HepG2 (cell line): ENCODE data around the gene ATG9A. TPM values are rescaled to one million over a fixed set of nuclear protein-coding genes. Genes with fewer than 3 reads are reported as not detected.

Experiments
- ARNT2 ChIP-seq: sonication (generic); formaldehyde crosslinking; IDR thresholded peaks from 2 replicates; pipeline ENCODE4 v1.8.0; 2022; ENCODE audit warnings: mild to moderate bottlenecking, low read depth, missing genetic modification reagents, moderate library complexity
- FIP1L1 ChIP-seq: fragments of 200-400 bp; formaldehyde crosslinking; IDR thresholded peaks from 2 replicates; pipeline ENCODE4 v1.6.1; 2018; ENCODE audit warnings: low read depth, mild to moderate bottlenecking, low read length, moderate library complexity, borderline replicate concordance; ENCODE audit not compliant: insufficient read depth
- GATAD1 ChIP-seq: IDR thresholded peaks from 2 replicates; pipeline ENCODE4 v1.6.1; 2016; ENCODE audit warnings: missing genetic modification reagents, missing compliant biosample characterization
- MAZ ChIP-seq, 2 experiments: sonication (generic) in 1 of 2; formaldehyde crosslinking in 1 of 2; IDR thresholded peaks; 2 replicates each; pipeline versions ENCODE4 v1.5.0 to v1.6.1; 2012 to 2020; ENCODE audit warnings: low read depth in 2 of 2, mild to moderate bottlenecking in 2 of 2, borderline replicate concordance in 1 of 2, improper control_type of control experiment in 1 of 2, low read length in 1 of 2, missing genetic modification reagents in 1 of 2, moderate library complexity in 1 of 2
- MXD1 ChIP-seq: sonication (generic); formaldehyde crosslinking; IDR thresholded peaks from 2 replicates; pipeline ENCODE4 v1.4.0; 2020; ENCODE audit warnings: mild to moderate bottlenecking, missing genetic modification reagents
- NFKB2 ChIP-seq: sonication (generic); formaldehyde crosslinking; IDR thresholded peaks from 2 replicates; pipeline ENCODE4 v1.4.0; 2020; ENCODE audit warnings: missing genetic modification reagents, borderline replicate concordance
- NR1H2 ChIP-seq: sonication (generic); formaldehyde crosslinking; IDR thresholded peaks from 2 replicates; pipeline ENCODE4 v1.8.1; 2022; ENCODE audit warnings: low read depth, missing genetic modification reagents, borderline replicate concordance
- POGZ ChIP-seq: sonication (generic); formaldehyde crosslinking; IDR thresholded peaks from 2 replicates; pipeline ENCODE4 v1.4.0; 2020; ENCODE audit warnings: mild to moderate bottlenecking, missing genetic modification reagents
- POLR2A ChIP-seq, 2 experiments: IDR thresholded peaks; 2 replicates each; pipeline ENCODE4 v1.6.1; 2011; ENCODE audit warnings: low read depth in 2 of 2, low read length in 2 of 2, mild to moderate bottlenecking in 1 of 2, moderate library complexity in 1 of 2; ENCODE audit not compliant: insufficient read depth in 1 of 2
- POLR2AphosphoS5 ChIP-seq: IDR thresholded peaks from 2 replicates; pipeline ENCODE4 v1.6.1; 2012; ENCODE audit warnings: low read depth, low read length
- REXO4 ChIP-seq: sonication (generic); formaldehyde crosslinking; IDR thresholded peaks from 2 replicates; pipeline ENCODE4 v1.8.0; 2022; ENCODE audit warnings: missing genetic modification reagents, mild to moderate bottlenecking, borderline replicate concordance
- RFXAP ChIP-seq: sonication (generic); formaldehyde crosslinking; IDR thresholded peaks from 2 replicates; pipeline ENCODE4 v1.4.0; 2020; ENCODE audit warnings: missing genetic modification reagents, borderline replicate concordance
- SRSF4 ChIP-seq: fragments of 200-400 bp; formaldehyde crosslinking; IDR thresholded peaks from one replicate; pipeline ENCODE4 v1.6.1; 2018; ENCODE audit warnings: mild to moderate bottlenecking, low read depth, low read length, moderate library complexity; ENCODE audit not compliant: poor library complexity, severe bottlenecking
- STAT5B ChIP-seq: sonication (generic); formaldehyde crosslinking; IDR thresholded peaks from 2 replicates; pipeline ENCODE4 v1.4.0; 2020; ENCODE audit warnings: missing genetic modification reagents
- TBX2 ChIP-seq: sonication (generic); formaldehyde crosslinking; IDR thresholded peaks from 2 replicates; pipeline ENCODE4 v1.5.0; 2020; ENCODE audit warnings: missing genetic modification reagents, mild to moderate bottlenecking, borderline replicate concordance
- USF2 ChIP-seq, 2 experiments: sonication (generic) in 1 of 2; formaldehyde crosslinking in 1 of 2; IDR thresholded peaks; 2 replicates each; pipeline versions ENCODE4 v1.5.1 to v1.6.1; 2011 to 2020; ENCODE audit warnings: borderline replicate concordance in 1 of 2, low read depth in 1 of 2, low read length in 1 of 2, mild to moderate bottlenecking in 1 of 2, missing genetic modification reagents in 1 of 2, moderate library complexity in 1 of 2
- ZBTB7B ChIP-seq: sonication (generic); formaldehyde crosslinking; IDR thresholded peaks from 2 replicates; pipeline ENCODE4 v1.4.0; 2020; ENCODE audit warnings: missing genetic modification reagents
- ZNF451 ChIP-seq: sonication (generic); formaldehyde crosslinking; IDR thresholded peaks from 2 replicates; pipeline ENCODE4 v1.5.0; 2020; ENCODE audit warnings: mild to moderate bottlenecking, missing genetic modification reagents
- ZNF501 ChIP-seq: sonication (generic); formaldehyde crosslinking; IDR thresholded peaks from 2 replicates; pipeline ENCODE4 v1.5.1; 2020; ENCODE audit warnings: mild to moderate bottlenecking, moderate library complexity, missing genetic modification reagents
- ZNF614 ChIP-seq: IDR thresholded peaks from 2 replicates; pipeline ENCODE4 v1.6.1; 2018; ENCODE audit warnings: missing biosample characterization, missing genetic modification reagents, inconsistent platforms, borderline replicate concordance
- ZSCAN12 ChIP-seq: sonication (generic); formaldehyde crosslinking; IDR thresholded peaks from 2 replicates; pipeline ENCODE4 v1.9.0; 2021; ENCODE audit warnings: mild to moderate bottlenecking, missing genetic modification reagents
- ZSCAN25 ChIP-seq: sonication (generic); formaldehyde crosslinking; IDR thresholded peaks from 2 replicates; pipeline ENCODE4 v1.8.0; 2022; ENCODE audit warnings: mild to moderate bottlenecking, missing genetic modification reagents
- ZSCAN31 ChIP-seq: sonication (generic); formaldehyde crosslinking; IDR thresholded peaks from 2 replicates; pipeline ENCODE4 v1.5.0; 2020; ENCODE audit warnings: low read depth, mild to moderate bottlenecking, missing genetic modification reagents
- polyA plus RNA-seq, 8 experiments: library from polyadenylated mRNA; depleted of rRNA in 3 of 8; stranded (reverse) in 7 of 8; unstranded in 1 of 8; fragments of >200 nt; fragmentation: Illumina TruSeq in 4 of 8; extraction: Trizol in 4 of 8; gene quantifications; 2 replicates each; pipeline versions ENCODE4 v1.2.1 to v1.2.3, GENCODE V29; 2011 to 2016; ENCODE audit warnings: low read depth in 4 of 8, missing spikeins in 1 of 8, mixed read lengths in 1 of 8; ENCODE audit not compliant: insufficient read depth in 1 of 8
- total RNA-seq, 5 experiments: library from RNA; depleted of rRNA; stranded (reverse); fragments of >200 nt; fragmentation: Illumina TruSeq; extraction: Trizol; gene quantifications; 2 replicates each; pipeline ENCODE4 v1.2.3, GENCODE V29; 2016; ENCODE audit warnings: low read depth in 1 of 5
- TF ChIP-seq, protein P1 (sequence below): sonication (generic); formaldehyde crosslinking; IDR thresholded peaks from 2 replicates; pipeline ENCODE4 v1.5.0; 2020; ENCODE audit warnings: mild to moderate bottlenecking, missing genetic modification reagents

The ATG9A gene
- total and polyA plus RNA-seq, 2 of the 13 experiments (the other 11 are each of a cell fraction or from before 2014, with no cell fraction given): 35.0 to 131 TPM

DNA sequence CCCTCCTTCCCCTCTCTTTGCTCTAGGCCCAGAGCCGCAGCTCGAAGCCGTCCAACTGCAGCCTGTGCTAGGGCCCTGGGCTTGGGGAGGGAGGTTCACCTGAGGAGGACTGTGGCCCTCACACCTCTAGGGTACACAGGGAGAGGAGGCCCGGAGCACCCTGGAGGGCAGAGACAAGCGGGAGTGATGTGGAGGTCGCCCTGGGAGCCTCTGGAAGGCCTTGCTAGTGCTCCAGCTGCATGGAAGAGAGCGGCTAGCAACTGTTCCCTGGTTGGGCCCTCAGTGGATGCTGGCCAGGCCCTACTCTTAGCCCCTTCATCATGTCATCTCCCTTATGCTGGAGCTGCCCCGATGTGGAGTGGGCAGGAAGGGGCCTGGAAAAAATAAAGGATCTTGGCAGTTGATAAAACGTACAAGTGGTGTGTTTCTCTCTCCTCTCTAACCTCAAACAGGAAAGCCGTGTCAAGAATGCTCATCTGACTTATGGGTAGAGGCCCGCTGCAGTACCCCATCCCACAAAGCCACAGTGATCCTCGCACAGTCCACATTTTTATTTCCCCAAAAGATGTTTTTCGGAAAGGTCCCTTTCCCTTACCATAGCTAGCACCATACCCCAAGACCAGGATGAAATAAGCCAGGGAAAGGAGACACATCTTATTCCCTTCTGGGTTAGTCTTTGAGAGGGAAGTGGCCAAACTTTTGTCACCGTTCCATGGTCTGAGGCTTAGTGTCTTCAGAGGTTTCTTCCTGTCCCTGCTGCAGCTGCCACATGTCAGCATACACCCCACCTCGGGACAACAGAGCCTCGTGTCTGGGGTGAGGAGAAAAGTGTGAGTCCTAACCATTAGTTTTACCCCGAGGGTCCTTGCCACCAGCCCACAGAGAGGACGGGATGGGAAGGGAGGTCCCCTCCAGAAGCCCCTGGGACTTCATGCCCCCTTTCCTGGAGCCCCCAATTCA lies 19.9 kb downstream of the ATG9A start (continued):
- TF ChIP-seq USF2 (IDR thresholded peaks at IDR 0.05; ENCODE audit: low read depth, low read length) (no peak), USF2 (CRISPR knock-in tag; IDR thresholded peaks at IDR 0.05; ENCODE audit: borderline replicate concordance) (no peak), MAZ (IDR thresholded peaks at IDR 0.05; ENCODE audit: borderline replicate concordance, low read depth, low read length) (no peak), MAZ (CRISPR knock-in tag; IDR thresholded peaks at IDR 0.05; ENCODE audit: low read depth) (no peak), ZSCAN31 (no peak), ZNF501 (CRISPR knock-in tag) (0 out of 2 replicates have a peak, but pooled peaks have one; percentile 24), ZNF451 (CRISPR knock-in tag) (no peak), REXO4 (no peak), POLR2A (IDR thresholded peaks at IDR 0.05; ENCODE audit: insufficient read depth in 1 of 2, low read depth in 2 of 2, low read length in 2 of 2) (peak in 1 of 2 experiments; percentile 20; a peak in 1 of 4 replicates), NR1H2 (CRISPR knock-in tag) (no peak), RFXAP (CRISPR knock-in tag) (no peak), NFKB2 (peak; percentile 38; the same call in 1 of the 2 replicates), SRSF4 (no peak), FIP1L1 (no peak), ZSCAN12 (CRISPR knock-in tag) (no peak), POLR2AphosphoS5 (peak; percentile 32), ZNF614 (no peak), STAT5B (CRISPR knock-in tag) (no peak), ZSCAN25 (no peak), ZBTB7B (CRISPR knock-in tag) (no peak), MXD1 (CRISPR knock-in tag) (no peak), TBX2 (CRISPR knock-in tag) (no peak), POGZ (CRISPR knock-in tag) (no peak), ARNT2 (CRISPR knock-in tag) (no peak), GATAD1 (CRISPR knock-in tag) (no peak)
- TF ChIP-seq, protein P1, sequence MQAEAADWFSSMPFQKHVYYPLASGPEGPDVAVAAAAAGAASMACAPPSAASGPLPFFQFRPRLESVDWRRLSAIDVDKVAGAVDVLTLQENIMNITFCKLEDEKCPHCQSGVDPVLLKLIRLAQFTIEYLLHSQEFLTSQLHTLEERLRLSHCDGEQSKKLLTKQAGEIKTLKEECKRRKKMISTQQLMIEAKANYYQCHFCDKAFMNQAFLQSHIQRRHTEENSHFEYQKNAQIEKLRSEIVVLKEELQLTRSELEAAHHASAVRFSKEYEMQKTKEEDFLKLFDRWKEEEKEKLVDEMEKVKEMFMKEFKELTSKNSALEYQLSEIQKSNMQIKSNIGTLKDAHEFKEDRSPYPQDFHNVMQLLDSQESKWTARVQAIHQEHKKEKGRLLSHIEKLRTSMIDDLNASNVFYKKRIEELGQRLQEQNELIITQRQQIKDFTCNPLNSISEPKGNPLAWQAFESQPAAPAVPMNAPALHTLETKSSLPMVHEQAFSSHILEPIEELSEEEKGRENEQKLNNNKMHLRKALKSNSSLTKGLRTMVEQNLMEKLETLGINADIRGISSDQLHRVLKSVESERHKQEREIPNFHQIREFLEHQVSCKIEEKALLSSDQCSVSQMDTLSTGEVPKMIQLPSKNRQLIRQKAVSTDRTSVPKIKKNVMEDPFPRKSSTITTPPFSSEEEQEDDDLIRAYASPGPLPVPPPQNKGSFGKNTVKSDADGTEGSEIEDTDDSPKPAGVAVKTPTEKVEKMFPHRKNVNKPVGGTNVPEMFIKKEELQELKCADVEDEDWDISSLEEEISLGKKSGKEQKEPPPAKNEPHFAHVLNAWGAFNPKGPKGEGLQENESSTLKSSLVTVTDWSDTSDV: no peak
